Measurements from ENCODE around the gene COG3. TPM values are rescaled to one million over a fixed set of nuclear protein-coding genes. Genes with fewer than 3 reads are reported as not detected.

Gene COG3
- total RNA-seq, 1 donor from 2014 or later, result 54.9 TPM

GRCh38 chr13:45545686-45546409, 81.1 kb downstream of the COG3 start:
- DNase-seq (ENCODE audit: low spot score), result no peak

GRCh38 chr13:45546410-45546765, 81.6 kb downstream of the COG3 start:
- no peak for DNase-seq (ENCODE audit: low spot score)

- DNase-seq (ENCODE audit: low spot score), result no peak
These were observed 83.5 kb downstream of the COG3 start for GRCh38 chr13:45548281-45548680.

GRCh38 chr13:45554604-45555109, 89.9 kb downstream of the COG3 start:
- no peak for DNase-seq (ENCODE audit: low spot score)

GRCh38 chr13:45564133-45564776, 99.5 kb downstream of the COG3 start:
- DNase-seq (ENCODE audit: low spot score), result no peak

- DNase-seq (ENCODE audit: low spot score), result no peak
These were observed 100.6 kb downstream of the COG3 start for GRCh38 chr13:45565331-45565730.

GRCh38 chr13:45575146-45575829, 110.5 kb downstream of the COG3 start:
- DNase-seq (ENCODE audit: low spot score), result no peak

- DNase-seq (ENCODE audit: low spot score), result no peak
These were observed 111.1 kb downstream of the COG3 start for GRCh38 chr13:45575830-45576180.

- no peak for DNase-seq (ENCODE audit: low spot score)
These were observed 111.7 kb downstream of the COG3 start for GRCh38 chr13:45576466-45576865.

- no peak for DNase-seq (ENCODE audit: low spot score)
These were observed 117.8 kb downstream of the COG3 start for GRCh38 chr13:45582408-45583076.

GRCh38 chr13:45584816-45585215, 120.1 kb downstream of the COG3 start:
- DNase-seq (ENCODE audit: low spot score), result no peak

Other genes with a start within 250 kb of the COG3 start
- gene TPT1, start 123.8 kb upstream of the COG3 start, total RNA-seq, result 4,913 TPM
- 16.8 TPM for gene SLC25A30, start 46.6 kb upstream of the COG3 start, total RNA-seq
- gene ERICH6B, start 150.8 kb downstream of the COG3 start, total RNA-seq, result not detected
- gene CBY2, start 237.4 kb downstream of the COG3 start, total RNA-seq, result not detected

All from ureter (tissue), 1 donor.